PC-9 (cell line): ENCODE data around the gene RAB5IF. TPM values are rescaled to one million over a fixed set of nuclear protein-coding genes. Genes with fewer than 3 reads are reported as not detected.

Source experiments
- BruUV-seq: library from RNA; stranded (reverse); fragments of 400-500 nt; replicated peaks from 2 replicates; lab custom pipeline; 2021; lab: Mats Ljungman, UMichigan
- CTCF ChIA-PET: fragments of 300-600 bp; sonication (Branson Sonifier 250); formaldehyde crosslinking; loops from one replicate; lab custom pipeline; 2022; ENCODE audit warnings: antibody characterized with exemption; lab: Charles Lee
- POLR2A ChIA-PET: fragments of 300-600 bp; sonication (Branson Sonifier 250); formaldehyde crosslinking; loops from one replicate; lab custom pipeline; 2022; ENCODE audit warnings: antibody characterized with exemption; ENCODE audit not compliant: unreplicated experiment; lab: Charles Lee
- DNase-seq, 2 experiments: peaks; one replicate each; pipeline versions ENCODE4 v3.0.0 to v3.0.0-alpha.2; 2015 to 2022; ENCODE audit warnings: mixed read lengths in 1 of 2
- H2AFZ ChIP-seq: fragments of 200-600 bp; sonication (generic); 2 replicates; pipeline ENCODE4 v1.8.1; 2017; ENCODE audit warnings: antibody characterized with exemption
- H3F3A ChIP-seq: fragments of 200-600 bp; sonication (generic); 2 replicates; pipeline ENCODE4 v1.8.1; 2017; ENCODE audit warnings: antibody characterized with exemption, mild to moderate bottlenecking, low read depth; ENCODE audit not compliant: insufficient read depth
- H3K27ac ChIP-seq: fragments of 200-600 bp; sonication (generic); 2 replicates; pipeline ENCODE4 v1.6.1; 2016; ENCODE audit warnings: mixed run types
- H3K27me3 ChIP-seq: fragments of 200-600 bp; sonication (generic); 2 replicates; pipeline ENCODE4 v1.6.1; 2016; ENCODE audit warnings: low read depth, mixed run types; ENCODE audit not compliant: insufficient read depth
- H3K36me3 ChIP-seq: fragments of 200-600 bp; sonication (generic); 2 replicates; pipeline ENCODE4 v1.6.1; 2016; ENCODE audit warnings: low read depth, mixed run types
- H3K4me1 ChIP-seq: fragments of 200-600 bp; sonication (generic); replicated peaks from 2 replicates; pipeline ENCODE4 v1.6.1; 2016; ENCODE audit warnings: mixed run types; ENCODE audit not compliant: insufficient read depth
- H3K4me2 ChIP-seq: fragments of 200-600 bp; sonication (generic); 2 replicates; pipeline ENCODE4 v1.6.1; 2017; ENCODE audit warnings: mixed run types
- H3K4me3 ChIP-seq: fragments of 200-600 bp; sonication (generic); 2 replicates; pipeline ENCODE4 v1.6.1; 2016; ENCODE audit warnings: mixed run types
- H3K79me2 ChIP-seq: fragments of 200-600 bp; sonication (generic); 2 replicates; pipeline ENCODE4 v1.6.1; 2017; ENCODE audit warnings: low read depth, mixed run types
- H3K9me2 ChIP-seq: fragments of 200-600 bp; sonication (generic); 2 replicates; pipeline ENCODE4 v1.8.1; 2017; ENCODE audit warnings: mild to moderate bottlenecking; ENCODE audit not compliant: insufficient read depth
- H3K9me3 ChIP-seq: fragments of 200-600 bp; sonication (generic); 2 replicates; pipeline ENCODE4 v1.8.1; 2016; ENCODE audit warnings: low read depth; ENCODE audit not compliant: insufficient read depth
- H4K20me1 ChIP-seq: fragments of 200-600 bp; sonication (generic); 2 replicates; pipeline ENCODE4 v1.8.1; 2017; ENCODE audit not compliant: insufficient read depth
- CTCF ChIP-seq: fragments of 200-600 bp; sonication (generic); conservative IDR thresholded peaks from 2 replicates; pipeline ENCODE4 v1.6.1; 2017; ENCODE audit warnings: mixed run types, antibody characterized with exemption, mild to moderate bottlenecking, moderate library complexity
- EZH2 ChIP-seq: fragments of 200-600 bp; sonication (generic); IDR thresholded peaks from 2 replicates; pipeline ENCODE4 v1.8.0; 2017; ENCODE audit warnings: antibody characterized with exemption, low read depth
- intact Hi-C: fragments of 100-400 bp; cut with micrococcal nuclease; formaldehyde crosslinking; loops from one replicate; pipeline ENCODE4 v1.10.0; 2022; ENCODE audit not compliant: unreplicated experiment
- total RNA-seq: library from RNA; stranded (reverse); gene quantifications from 2 replicates; pipeline ENCODE4 v1.2.3, GENCODE V29; 2021

Gene RAB5IF
- total RNA-seq, 1 experiment from 2014 or later, result 303 TPM

GRCh38 chr20:36587388-36588070 lies 18.1 kb upstream of the RAB5IF start:
- no TSS peak for BruUV-seq
- Histone ChIP-seq H3F3A (peaks cover 17% of the 10 kb centered on the region; the same call in 1 of the 2 replicates), H3K27ac (no peak overlapping the region), H3K36me3 (no peaks in the 10 kb centered on the region), H3K4me1 (peaks cover 18% of the 10 kb centered on the region), H3K79me2 (no peaks in the 10 kb centered on the region), H4K20me1 (no peaks in the 10 kb centered on the region), H2AFZ (no peak overlapping the region), H3K4me3 (no peak overlapping the region), H3K9me3 (peaks cover 2% of the 10 kb centered on the region; the same call in 1 of the 2 replicates), H3K4me2 (no peak overlapping the region), H3K27me3 (no peaks in the 10 kb centered on the region), H3K9me2 (no peaks in the 10 kb centered on the region)
- no peak for TF ChIP-seq CTCF
- TF ChIP-seq EZH2, result no peak
- DNase-seq, result no peak
- intact Hi-C loops, result no loop called here
- CTCF ChIA-PET, result no interaction called here
- POLR2A ChIA-PET, result no interaction called here

GRCh38 chr20:36591281-36591680 lies 14.3 kb upstream of the RAB5IF start:
- DNase-seq, result no peak
- Histone ChIP-seq H4K20me1 (no peaks in the 10 kb centered on the region), H3K36me3 (no peaks in the 10 kb centered on the region), H3K4me3 (no peak overlapping the region), H3K27me3 (no peaks in the 10 kb centered on the region), H2AFZ (no peak overlapping the region), H3K4me1 (no peaks in the 10 kb centered on the region; the same call in 1 of the 2 replicates), H3K4me2 (no peak overlapping the region), H3K79me2 (no peaks in the 10 kb centered on the region), H3F3A (peaks cover 8% of the 10 kb centered on the region; the same call in 1 of the 2 replicates), H3K9me3 (peaks cover 8% of the 10 kb centered on the region; the same call in 1 of the 2 replicates), H3K9me2 (no peaks in the 10 kb centered on the region), H3K27ac (no peak overlapping the region)
- intact Hi-C loops, result no loop called here
- no peak for TF ChIP-seq EZH2
- TF ChIP-seq CTCF, result no peak
- ChIA-PET CTCF (interaction anchor here (0.6 to 0.8 kb wide), 3 partner anchors 85 to 1846 kb away, joined by 5 to 10 read pairs (median 6); no protein-coding TSS in a partner anchor), POLR2A (no interaction called here)
- no TSS peak for BruUV-seq

- Histone ChIP-seq H2AFZ (no peak overlapping the region), H4K20me1 (no peaks in the 10 kb centered on the region), H3K36me3 (no peaks in the 10 kb centered on the region), H3K4me2 (no peak overlapping the region), H3K4me1 (no peaks in the 10 kb centered on the region), H3K4me3 (no peak overlapping the region), H3K9me2 (no peaks in the 10 kb centered on the region), H3K27ac (no peak overlapping the region), H3K79me2 (no peaks in the 10 kb centered on the region), H3F3A (peaks cover 8% of the 10 kb centered on the region; the same call in 1 of the 2 replicates), H3K27me3 (no peaks in the 10 kb centered on the region), H3K9me3 (peaks cover 8% of the 10 kb centered on the region; the same call in 1 of the 2 replicates)
- intact Hi-C loops, result no loop called here
- DNase-seq, result peak in 1 of 2 experiments; percentile 61
- ChIA-PET CTCF (interaction anchor here (0.6 to 0.8 kb wide), 4 partner anchors 86 to 612 kb away, joined by 3 to 6 read pairs (median 4); no protein-coding TSS in a partner anchor), POLR2A (no interaction called here)
- peak; percentile 43; the same call in 1 of the 2 replicates for TF ChIP-seq CTCF
- TF ChIP-seq EZH2, result no peak
- TSS peak; percentile 15 for BruUV-seq
These were observed 13.5 kb upstream of the RAB5IF start for GRCh38 chr20:36591854-36592641.
